Measurements from ENCODE around the gene SHQ1.

- TF ChIP-seq, protein P1, sequence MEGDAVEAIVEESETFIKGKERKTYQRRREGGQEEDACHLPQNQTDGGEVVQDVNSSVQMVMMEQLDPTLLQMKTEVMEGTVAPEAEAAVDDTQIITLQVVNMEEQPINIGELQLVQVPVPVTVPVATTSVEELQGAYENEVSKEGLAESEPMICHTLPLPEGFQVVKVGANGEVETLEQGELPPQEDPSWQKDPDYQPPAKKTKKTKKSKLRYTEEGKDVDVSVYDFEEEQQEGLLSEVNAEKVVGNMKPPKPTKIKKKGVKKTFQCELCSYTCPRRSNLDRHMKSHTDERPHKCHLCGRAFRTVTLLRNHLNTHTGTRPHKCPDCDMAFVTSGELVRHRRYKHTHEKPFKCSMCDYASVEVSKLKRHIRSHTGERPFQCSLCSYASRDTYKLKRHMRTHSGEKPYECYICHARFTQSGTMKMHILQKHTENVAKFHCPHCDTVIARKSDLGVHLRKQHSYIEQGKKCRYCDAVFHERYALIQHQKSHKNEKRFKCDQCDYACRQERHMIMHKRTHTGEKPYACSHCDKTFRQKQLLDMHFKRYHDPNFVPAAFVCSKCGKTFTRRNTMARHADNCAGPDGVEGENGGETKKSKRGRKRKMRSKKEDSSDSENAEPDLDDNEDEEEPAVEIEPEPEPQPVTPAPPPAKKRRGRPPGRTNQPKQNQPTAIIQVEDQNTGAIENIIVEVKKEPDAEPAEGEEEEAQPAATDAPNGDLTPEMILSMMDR (IDR thresholded peaks at IDR 0.05; ENCODE audit: insufficient read depth, low read length): no peak
- no peak for TF ChIP-seq POLR2AphosphoS5 (IDR thresholded peaks at IDR 0.05; ENCODE audit: low read depth)
- TF ChIP-seq GABPA (IDR thresholded peaks at IDR 0.05; ENCODE audit: low read depth): no peak
Observed at GRCh38 chr3:72896996-72897757, 48.9 kb upstream of the SHQ1 start.
